NOMO-1 treated with dmso at 0.1 percent for 144 hours (cell line): Measurements from ENCODE around the gene CTSG.
"Not testable (repeated sequence)": the region's sequence is repeated elsewhere in the genome, so short reads cannot be mapped to it uniquely, and the experiment has no call there.

Experiments used
- DNase-seq: peaks from one replicate; lab custom pipeline; 2025; ENCODE audit not compliant: unreplicated experiment; lab: John Stamatoyannopoulos, UW

Gene CTSG

DNA sequence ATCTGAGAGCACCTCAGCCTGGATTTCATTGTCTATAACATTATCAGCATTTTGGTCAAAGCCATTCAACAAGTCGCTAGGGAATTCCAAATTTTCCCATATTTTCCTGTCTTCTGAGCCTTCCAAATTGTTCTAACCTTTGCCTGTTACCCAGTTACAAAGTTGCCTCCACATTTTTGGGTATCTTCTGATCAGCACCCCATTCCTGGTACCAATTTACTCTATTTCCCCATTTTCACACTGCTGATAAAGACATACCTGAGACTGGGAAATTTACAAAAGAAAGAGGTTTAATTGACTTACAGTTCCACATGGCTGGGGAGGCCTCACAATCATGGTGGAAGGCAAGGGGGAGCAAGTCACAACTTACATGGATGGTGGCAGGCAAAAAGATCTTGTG lies 27.0 kb downstream of the CTSG start:
- DNase-seq: not testable (repeated sequence)

DNA sequence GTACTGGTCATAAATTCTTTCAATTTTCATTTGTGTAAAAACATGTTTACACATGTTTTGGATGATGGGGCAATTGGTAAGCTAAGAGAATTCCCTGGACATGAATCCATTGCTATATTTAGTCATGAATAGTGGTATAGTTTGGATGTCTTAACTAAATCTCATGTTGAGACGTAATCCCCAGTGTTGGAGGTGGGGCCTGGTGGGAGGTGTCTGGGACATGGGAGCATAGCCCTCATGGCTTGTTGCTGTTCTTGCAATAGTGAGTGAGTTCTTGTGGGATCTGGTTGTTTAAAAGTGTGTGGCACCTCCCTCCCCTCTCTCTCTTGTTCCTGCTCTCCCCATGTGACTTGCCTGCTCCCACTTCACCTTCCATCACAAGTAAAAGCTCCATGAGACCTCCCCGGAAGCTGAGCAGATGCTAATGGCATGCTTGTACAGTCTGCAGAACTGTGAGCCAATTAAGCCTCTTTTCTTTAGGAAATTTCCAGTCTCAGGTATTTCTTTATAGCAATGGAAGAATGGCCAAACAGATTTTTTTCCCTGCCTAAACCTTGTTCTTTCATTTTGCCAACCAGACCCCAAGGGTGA lies 33.6 kb downstream of the CTSG start:
- no peak for DNase-seq

DNA sequence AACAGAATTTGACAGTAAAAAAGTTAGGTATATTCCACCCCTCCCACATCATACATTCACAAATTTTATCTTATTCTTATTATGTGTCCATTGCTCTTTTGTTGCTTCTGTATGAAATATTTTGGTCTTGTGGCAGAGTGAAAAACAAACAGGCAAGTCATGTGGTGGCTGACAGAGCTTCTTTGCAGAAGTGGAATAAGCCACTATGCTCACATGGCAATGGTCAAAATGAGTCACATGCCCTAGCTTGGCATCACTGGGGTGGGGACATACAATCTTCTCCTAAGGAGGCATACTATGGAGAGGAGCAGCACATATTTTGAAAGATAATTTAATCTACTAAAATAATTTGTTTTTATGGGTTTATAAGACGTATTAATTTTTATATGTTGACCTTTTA lies 40.3 kb downstream of the CTSG start:
- DNase-seq: no peak

DNA sequence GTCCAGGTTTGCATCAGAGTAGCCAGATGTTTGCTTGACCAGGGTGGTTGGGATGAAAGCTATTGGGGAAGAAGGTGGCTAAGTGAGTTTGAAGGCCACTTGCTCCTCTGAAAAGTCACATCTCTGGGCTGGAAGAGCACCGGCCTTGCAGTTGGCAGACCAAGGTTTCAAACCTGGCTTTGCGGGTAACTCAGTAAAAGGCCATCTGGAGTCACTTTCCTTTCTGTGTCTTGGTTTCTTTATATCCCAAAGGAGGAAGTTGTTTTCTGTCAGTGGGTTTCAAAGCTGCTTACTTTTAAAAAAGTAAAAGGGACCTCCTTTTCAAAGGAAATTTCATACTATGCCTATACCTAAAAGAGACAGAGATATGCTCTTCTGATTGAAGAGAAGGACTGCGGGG lies 41.8 kb downstream of the CTSG start:
- DNase-seq: peak; percentile 42

DNA sequence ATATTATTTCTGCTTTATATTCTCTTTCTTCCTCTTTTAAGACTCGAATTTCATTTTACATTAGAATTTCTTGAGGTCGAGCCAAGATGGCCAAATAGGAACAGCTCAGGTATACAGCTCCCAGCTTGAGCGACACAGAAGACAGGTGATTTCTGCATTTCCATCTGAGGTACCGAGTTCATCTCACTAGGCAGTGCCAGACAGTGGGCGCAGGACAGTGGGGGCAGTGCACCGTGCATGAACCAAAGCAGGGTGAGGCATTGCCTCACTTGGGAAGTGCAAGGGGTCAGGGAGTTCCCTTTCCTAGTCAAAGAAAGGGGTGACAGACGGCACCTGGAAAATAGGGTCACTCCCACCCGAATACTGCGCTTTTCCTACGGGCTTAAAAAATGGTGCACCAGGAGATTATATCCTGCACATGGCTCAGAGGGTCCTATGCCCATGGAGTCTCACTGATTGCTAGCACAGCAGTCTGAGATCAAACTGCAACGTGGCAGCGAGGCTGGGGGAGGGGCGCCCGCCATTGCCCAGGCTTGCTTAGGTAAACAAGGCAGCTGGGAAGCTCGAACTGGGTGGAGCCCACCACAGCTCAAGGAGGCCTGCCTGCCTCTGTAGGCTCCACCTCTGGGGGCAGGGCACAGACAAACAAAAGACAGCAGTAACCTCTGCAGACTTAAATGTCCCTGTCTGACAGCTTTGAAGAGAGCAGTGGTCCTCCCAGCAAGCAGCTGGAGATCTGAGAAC lies 50.0 kb downstream of the CTSG start:
- DNase-seq: not testable (repeated sequence)
